ENCODE results near the gene CAGE1.

Gene CAGE1

DNA sequence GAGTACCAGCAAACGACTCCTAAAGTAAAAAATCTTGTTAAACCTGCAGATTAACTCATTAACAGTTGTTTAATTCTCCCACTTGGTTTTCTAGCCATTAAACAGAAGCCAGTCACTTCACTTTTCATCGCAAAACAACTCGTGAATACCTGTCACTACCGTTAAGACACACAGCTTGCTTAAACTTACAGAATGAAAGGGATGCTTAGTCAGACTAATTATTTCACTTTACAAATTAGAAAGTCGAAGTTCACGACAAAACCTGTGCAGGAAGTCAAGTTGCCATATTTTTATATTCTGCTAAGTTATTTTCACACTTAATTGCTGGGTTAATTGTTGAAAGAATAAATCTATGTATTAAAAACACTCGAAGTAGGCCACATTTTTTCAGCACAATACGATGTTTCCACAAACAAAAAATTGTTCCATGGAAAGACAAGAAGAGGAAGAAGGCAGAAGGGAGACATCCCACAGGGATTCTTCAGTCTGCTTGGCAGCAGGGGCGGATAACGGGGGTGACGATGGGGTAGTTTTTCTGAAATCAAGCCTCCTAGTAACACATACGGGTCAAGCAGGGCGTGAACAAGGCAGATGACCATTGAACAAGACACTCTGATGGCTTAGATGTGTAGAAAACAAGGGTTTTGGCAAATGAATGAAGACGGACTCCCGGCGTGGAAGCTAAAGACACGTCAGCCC is 77.5 kb downstream of the CAGE1 start:
- peak in 1 of 2 donors; percentile 53 for DNase-seq (ENCODE audit: low read depth in 2 of 2)
- TF ChIP-seq, protein P1, sequence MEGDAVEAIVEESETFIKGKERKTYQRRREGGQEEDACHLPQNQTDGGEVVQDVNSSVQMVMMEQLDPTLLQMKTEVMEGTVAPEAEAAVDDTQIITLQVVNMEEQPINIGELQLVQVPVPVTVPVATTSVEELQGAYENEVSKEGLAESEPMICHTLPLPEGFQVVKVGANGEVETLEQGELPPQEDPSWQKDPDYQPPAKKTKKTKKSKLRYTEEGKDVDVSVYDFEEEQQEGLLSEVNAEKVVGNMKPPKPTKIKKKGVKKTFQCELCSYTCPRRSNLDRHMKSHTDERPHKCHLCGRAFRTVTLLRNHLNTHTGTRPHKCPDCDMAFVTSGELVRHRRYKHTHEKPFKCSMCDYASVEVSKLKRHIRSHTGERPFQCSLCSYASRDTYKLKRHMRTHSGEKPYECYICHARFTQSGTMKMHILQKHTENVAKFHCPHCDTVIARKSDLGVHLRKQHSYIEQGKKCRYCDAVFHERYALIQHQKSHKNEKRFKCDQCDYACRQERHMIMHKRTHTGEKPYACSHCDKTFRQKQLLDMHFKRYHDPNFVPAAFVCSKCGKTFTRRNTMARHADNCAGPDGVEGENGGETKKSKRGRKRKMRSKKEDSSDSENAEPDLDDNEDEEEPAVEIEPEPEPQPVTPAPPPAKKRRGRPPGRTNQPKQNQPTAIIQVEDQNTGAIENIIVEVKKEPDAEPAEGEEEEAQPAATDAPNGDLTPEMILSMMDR (IDR thresholded peaks at IDR 0.05; ENCODE audit: low read depth, low read length): no peak
- peak overlapping the region; percentile 96 to 97 for H3K4me3 ChIP-seq (replicated peaks in 1 of 2; ENCODE audit: low read depth in 2 of 2, low read length in 2 of 2)

DNA sequence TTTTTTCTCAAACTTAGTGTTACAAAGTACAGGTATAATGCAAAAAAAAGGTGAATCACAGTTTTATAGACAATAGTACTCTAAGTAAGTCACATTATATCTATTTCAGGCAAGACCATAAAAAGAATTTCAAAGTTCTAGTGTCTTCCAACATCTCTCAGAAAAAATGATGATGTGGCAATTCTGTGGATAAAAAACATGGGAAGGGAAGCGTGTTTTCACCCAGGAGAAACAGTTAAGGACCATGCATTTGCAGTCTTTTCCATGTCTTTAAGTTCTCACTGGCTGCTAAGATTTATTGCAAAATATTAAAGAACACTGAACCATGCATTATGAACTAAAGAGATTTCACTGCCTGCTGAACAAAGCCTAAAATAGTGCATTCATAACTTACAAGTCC is 78.4 kb downstream of the CAGE1 start:
- H3K4me3 ChIP-seq (replicated peaks in 1 of 2; ENCODE audit: low read depth in 2 of 2, low read length in 2 of 2): peak overlapping the region; percentile 96 to 97
- TF ChIP-seq, protein P1 (IDR thresholded peaks at IDR 0.05; ENCODE audit: low read depth, low read length): no peak
- peak in 1 of 2 donors; percentile 33 for DNase-seq (ENCODE audit: low read depth in 2 of 2)

DNA sequence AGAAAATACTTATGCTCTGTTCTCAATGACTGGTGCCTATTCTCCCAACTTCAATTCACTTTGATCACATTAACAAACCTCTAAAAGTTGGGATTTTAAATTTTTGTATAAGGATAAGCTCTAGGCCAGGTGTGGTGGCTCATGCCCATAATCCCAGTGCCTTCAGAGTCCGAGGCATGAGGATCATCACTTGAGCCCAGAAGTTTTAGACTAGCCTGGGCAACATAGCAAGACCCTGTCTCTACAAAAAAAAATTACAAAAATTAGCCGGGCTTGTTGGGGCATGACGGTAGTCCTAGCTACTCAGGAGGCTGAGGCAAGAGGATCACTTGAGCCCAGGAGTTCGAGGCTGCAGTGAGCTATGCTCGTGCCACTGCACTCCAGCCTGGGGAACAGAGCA is 80.5 kb downstream of the CAGE1 start:
- H3K4me3 ChIP-seq (replicated peaks in 1 of 2; ENCODE audit: low read depth in 2 of 2, low read length in 2 of 2): no peak overlapping the region
- TF ChIP-seq, protein P1 (IDR thresholded peaks at IDR 0.05; ENCODE audit: low read depth, low read length): no peak

DNA sequence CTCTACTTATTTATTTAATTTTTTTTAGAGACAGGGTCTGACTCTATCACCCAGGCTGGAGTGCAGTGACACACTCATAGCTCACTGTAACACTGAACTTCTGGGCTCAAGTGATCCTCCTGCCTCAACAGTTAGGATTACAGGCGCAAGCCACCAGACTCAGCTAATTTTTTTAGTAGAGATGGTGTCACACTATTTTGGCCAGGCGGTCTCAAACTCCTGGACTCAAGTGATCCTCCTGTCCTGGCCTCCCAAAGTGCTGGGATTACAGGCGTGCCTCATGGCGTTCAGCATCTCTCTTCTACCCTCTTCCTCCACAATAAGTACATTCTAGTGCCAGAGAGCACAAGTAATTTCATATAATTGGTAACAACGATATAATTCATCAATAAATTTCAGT is 82.0 kb downstream of the CAGE1 start:
- no peak overlapping the region for H3K4me3 ChIP-seq (replicated peaks in 1 of 2; ENCODE audit: low read depth in 2 of 2, low read length in 2 of 2)
- TF ChIP-seq, protein P1 (IDR thresholded peaks at IDR 0.05; ENCODE audit: low read depth, low read length): no peak

More for the DNA sequence above, 80.5 kb downstream of the CAGE1 start:
- no peak for DNase-seq (ENCODE audit: low read depth in 2 of 2)

DNA sequence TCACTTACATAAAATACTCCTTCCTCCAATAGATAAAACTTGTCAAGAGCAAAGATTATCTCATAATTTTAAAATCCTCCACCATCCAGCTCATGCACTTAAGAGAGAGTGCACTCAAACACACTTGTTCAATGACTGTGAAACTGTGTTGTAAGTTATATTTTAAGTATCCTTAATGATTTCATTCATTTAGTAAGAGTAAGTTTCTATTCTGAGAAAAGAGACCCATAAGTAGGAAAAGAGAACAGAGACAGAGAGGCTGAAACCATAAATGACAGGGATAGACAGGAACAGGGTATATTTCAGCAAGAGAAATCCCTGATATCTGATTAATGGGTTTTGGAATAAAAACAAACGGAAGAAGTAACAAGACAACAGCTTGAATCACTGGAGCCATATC is 84.7 kb downstream of the CAGE1 start:
- TF ChIP-seq, protein P1 (IDR thresholded peaks at IDR 0.05; ENCODE audit: low read depth, low read length): no peak
- H3K4me3 ChIP-seq (replicated peaks in 1 of 2; ENCODE audit: low read depth in 2 of 2, low read length in 2 of 2): no peak overlapping the region
- DNase-seq (ENCODE audit: low read depth in 2 of 2): no peak

More for the DNA sequence above, 82.0 kb downstream of the CAGE1 start:
- no peak for DNase-seq (ENCODE audit: low read depth in 2 of 2)

DNA sequence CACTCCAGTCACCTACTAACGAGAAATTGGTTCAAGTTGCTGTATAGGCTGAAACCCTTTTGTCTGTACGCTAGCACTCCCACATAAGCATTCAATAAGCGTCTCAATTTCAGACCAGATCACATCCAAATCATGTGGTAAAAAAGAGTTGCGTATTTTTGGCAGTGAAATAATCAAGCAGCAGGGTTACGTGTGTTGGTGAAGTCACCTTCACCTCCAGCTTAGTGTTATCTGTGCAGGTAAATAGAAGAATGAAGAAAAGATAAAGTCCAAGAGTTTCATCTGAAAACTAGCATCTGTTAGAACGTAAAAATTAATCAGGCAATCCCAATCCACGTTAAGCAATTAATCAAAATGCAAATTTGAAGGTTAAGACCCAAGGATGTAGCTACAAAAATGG is 87.8 kb downstream of the CAGE1 start:
- no peak overlapping the region for H3K4me3 ChIP-seq (replicated peaks in 1 of 2; ENCODE audit: low read depth in 2 of 2, low read length in 2 of 2)
- no peak for DNase-seq (ENCODE audit: low read depth in 2 of 2)
- TF ChIP-seq, protein P1 (IDR thresholded peaks at IDR 0.05; ENCODE audit: low read depth, low read length): no peak

DNA sequence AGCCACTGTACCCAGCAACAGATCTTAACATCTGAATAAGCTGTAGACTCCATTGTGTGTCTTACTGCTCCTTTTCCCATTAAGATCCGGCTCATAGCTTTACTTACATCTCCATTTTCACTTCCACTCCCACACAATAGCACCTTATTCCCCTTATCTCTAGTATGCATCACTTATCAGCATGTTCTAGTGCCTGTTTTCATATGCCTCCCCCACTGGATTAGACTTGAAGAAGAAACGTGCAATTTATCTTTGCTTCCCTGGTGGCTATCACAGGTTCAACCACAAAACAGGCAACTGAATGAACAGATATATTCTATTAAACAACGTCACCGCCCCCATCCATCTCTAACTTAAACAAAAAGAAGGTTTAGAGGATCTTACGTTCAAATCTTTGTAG is 88.6 kb downstream of the CAGE1 start:
- DNase-seq (ENCODE audit: low read depth in 2 of 2): no peak
- TF ChIP-seq, protein P1 (IDR thresholded peaks at IDR 0.05; ENCODE audit: low read depth, low read length): no peak
- H3K4me3 ChIP-seq (replicated peaks in 1 of 2; ENCODE audit: low read depth in 2 of 2, low read length in 2 of 2): no peak overlapping the region

Measured in cardiac fibroblast (primary cell).